SH-SY5Y (cell line): ENCODE results near the gene ASIC3.

ENCODE experiments used
- GATA2 ChIP-seq: IDR thresholded peaks from 2 replicates; pipeline ENCODE4 v1.6.1; 2011; ENCODE audit warnings: mild to moderate bottlenecking, low read depth, low read length
- GATA3 ChIP-seq: IDR thresholded peaks from 2 replicates; pipeline ENCODE4 v1.6.1; 2011; ENCODE audit warnings: low read depth, mild to moderate bottlenecking, low read length, moderate library complexity

- TF ChIP-seq GATA2 (no peak), GATA3 (no peak)
These were observed 40.8 kb upstream of the ASIC3 start for GRCh38 chr7:151007469-151007898.
